Adrenal gland (tissue), 12 donors: ENCODE data around the gene CAMK1G. TPM values are rescaled to one million over a fixed set of nuclear protein-coding genes. Genes with fewer than 3 reads are reported as not detected.

Experiments
- DNase-seq, 7 donors: peaks; one replicate each; pipeline ENCODE4 v3.0.0-alpha.2; 2019 to 2020
- H3K27ac ChIP-seq, 5 donors: fragments of 200-600 bp; sonication (generic) in 4 of 5; 1 replicate in 3 of 5; 2 replicates in 2 of 5; pipeline versions ENCODE4 v1.5.1 to v1.8.0; 2016 to 2020; ENCODE audit warnings: mild to moderate bottlenecking in 1 of 5
- H3K27me3 ChIP-seq: fragments of 200-600 bp; 2 replicates; pipeline ENCODE4 v1.8.0; 2021
- H3K36me3 ChIP-seq, 2 donors: fragments of 200-600 bp; replicated peaks in 1 of 2; 1 replicate in 1 of 2; 2 replicates in 1 of 2; pipeline versions ENCODE4 v1.5.1 to v1.8.0; 2018 to 2022
- H3K4me1 ChIP-seq, 2 donors: fragments of 200-600 bp; replicated peaks in 1 of 2; 1 replicate in 1 of 2; 2 replicates in 1 of 2; pipeline versions ENCODE4 v1.5.1 to v1.8.0; 2018 to 2021
- H3K4me3 ChIP-seq, 4 donors: fragments of 200-600 bp; sonication (generic) in 3 of 4; one replicate each; pipeline ENCODE4 v1.5.1; 2016 to 2018
- H3K9me3 ChIP-seq, 3 donors: fragments of 200-600 bp; sonication (generic) in 1 of 3; replicated peaks in 1 of 3; 1 replicate in 2 of 3; 2 replicates in 1 of 3; pipeline versions ENCODE4 v1.5.1 to v1.8.0; 2016 to 2021
- CTCF ChIP-seq, 6 experiments: fragments of 450-650 bp in 4 of 6; fragments of 200-600 bp in 2 of 6; sonication (generic) in 1 of 6; IDR thresholded peaks; 1 replicate in 5 of 6; 2 replicates in 1 of 6; pipeline versions ENCODE4 v1.5.1 to v1.8.0; 2016 to 2021; ENCODE audit warnings: antibody characterized with exemption in 6 of 6, mild to moderate bottlenecking in 2 of 6, moderate library complexity in 1 of 6
- POLR2A ChIP-seq, 2 donors: fragments of 450-650 bp; IDR thresholded peaks; one replicate each; pipeline ENCODE4 v1.6.1; 2017; ENCODE audit warnings: antibody characterized with exemption in 2 of 2, mild to moderate bottlenecking in 2 of 2, moderate library complexity in 1 of 2
- WGBS, 4 donors: extraction: QIAGEN DNeasy Blood & Tissue Kit in 2 of 4; methylation state at CpG; one replicate each; pipeline versions ENCODE4 v1.1.5 to v1.1.7; 2013 to 2017; 5-methylcytosine and 5-hydroxymethylcytosine counted together
- intact Hi-C, 2 donors: fragments of 100-400 bp; cut with DNase I; formaldehyde crosslinking; loops; one replicate each; pipeline versions ENCODE4 v1.14.1 to v1.15.0; 2022 to 2023
- polyA plus RNA-seq, 3 donors: library from polyadenylated mRNA; stranded (reverse); fragments of 200-250 nt in 2 of 3; fragments of 350-450 nt in 1 of 3; fragmentation: Illumina TruSeq in 1 of 3; extraction: RNeasy Lipid Tissue Mini Kit (QIAGEN cat#74804) in 1 of 3; gene quantifications; one replicate each; pipeline ENCODE4 v1.2.3, GENCODE V29; 2013 to 2014
- total RNA-seq, 9 donors: library from RNA; depleted of rRNA in 4 of 9; stranded (reverse); fragments of >200 nt in 4 of 9; fragments of 120-200 nt in 1 of 9; fragmentation: NEBNext Ultra II Directional in 1 of 9; extraction: Animal tissue kit (Norgen Biotek cat#: 25700) in 1 of 9; gene quantifications; one replicate each; pipeline versions ENCODE4 v1.1.0 to v1.2.4, GENCODE V29; 2013 to 2023
- donor health status: healthy with polysubstance abuse.
- donor health status: Bipolar disorder and iron deficiency.
- donor health status: DM: yes; HTN: yes; CAD: no.
- donor health status: DM: no; HTN: no; CAD: no.
- donor health status: DM: no; HTN: no; CAD: no.
- donor health status: DM: yes; HTN: yes; CAD: no.

Gene CAMK1G
- total and polyA plus RNA-seq, 12 donors, result 0.57 to 8.4 (median 2.3) TPM

- Histone ChIP-seq H3K4me3 (no peak overlapping the region), H3K36me3 (no peaks in the 10 kb centered on the region), H3K27ac (no peak overlapping the region), H3K27me3 (no peaks in the 10 kb centered on the region), H3K9me3 (no peaks in the 10 kb centered on the region), H3K4me1 (peaks cover 0 to 5% of the 10 kb centered on the region in 2 donors)
- 87 to 91% (median 89%) methylated on average over 9 of the region's 9 CpGs for WGBS, 4 donors
- TF ChIP-seq POLR2A (IDR thresholded peaks at IDR 0.05) (no peak), CTCF (IDR thresholded peaks at IDR 0.05) (no peak)
- intact Hi-C loops, result no loop called here
- no peak for DNase-seq
These were observed 25.7 kb downstream of the CAMK1G start for GRCh38 chr1:209609041-209609790.

GRCh38 chr1:209609791-209610630 lies 26.5 kb downstream of the CAMK1G start:
- H3K4me3 ChIP-seq, result no peak overlapping the region
- WGBS, 4 donors, result 90 to 98% (median 94%) methylated on average over 8 of the region's 8 CpGs
- no peak for DNase-seq
- peaks cover 0 to 5% of the 10 kb centered on the region in 2 donors for H3K4me1 ChIP-seq
- intact Hi-C loops, result no loop called here
- H3K27me3 ChIP-seq, result no peaks in the 10 kb centered on the region
- no peaks in the 10 kb centered on the region for H3K36me3 ChIP-seq
- no peak overlapping the region for H3K27ac ChIP-seq
- TF ChIP-seq CTCF (IDR thresholded peaks at IDR 0.05) (no peak), POLR2A (IDR thresholded peaks at IDR 0.05) (no peak)
- no peaks in the 10 kb centered on the region for H3K9me3 ChIP-seq

- no peak for TF ChIP-seq CTCF (IDR thresholded peaks at IDR 0.05)
- TF ChIP-seq POLR2A (IDR thresholded peaks at IDR 0.05), result no peak
- intact Hi-C loops, result no loop called here
- H3K9me3 ChIP-seq, result no peaks in the 10 kb centered on the region
- H3K36me3 ChIP-seq, result no peaks in the 10 kb centered on the region
- H3K27ac ChIP-seq, result no peak overlapping the region
- H3K4me1 ChIP-seq, result peaks cover 0 to 5% of the 10 kb centered on the region in 2 donors
- 88 to 97% (median 92%) methylated on average over 3 of the region's 3 CpGs for WGBS, 4 donors
- no peak overlapping the region for H3K4me3 ChIP-seq
- no peaks in the 10 kb centered on the region for H3K27me3 ChIP-seq
- no peak for DNase-seq
These were observed 27.1 kb downstream of the CAMK1G start for GRCh38 chr1:209610631-209610905.

- no peak overlapping the region for H3K4me3 ChIP-seq
- 89 to 93% (median 90%) methylated on average over 10 to 13 of the region's 13 CpGs for WGBS, 4 donors
- no peaks in the 10 kb centered on the region for H3K9me3 ChIP-seq
- DNase-seq, result no peak
- intact Hi-C loops, result no loop called here
- no peak overlapping the region for H3K27ac ChIP-seq
- peaks cover 0 to 5% of the 10 kb centered on the region in 2 donors for H3K4me1 ChIP-seq
- H3K27me3 ChIP-seq, result no peaks in the 10 kb centered on the region
- no peak for TF ChIP-seq POLR2A (IDR thresholded peaks at IDR 0.05)
- TF ChIP-seq CTCF (IDR thresholded peaks at IDR 0.05), result no peak
- no peaks in the 10 kb centered on the region for H3K36me3 ChIP-seq
These were observed 28.5 kb downstream of the CAMK1G start for GRCh38 chr1:209611771-209612570.
